DMS79 (cell line): ENCODE results near the gene GLB1L2.
"Not testable (repeated sequence)": the region's sequence is repeated elsewhere in the genome, so short reads cannot be mapped to it uniquely, and the experiment has no call there.

Experiments
- DNase-seq: peaks from one replicate; lab custom pipeline; 2025; lab: John Stamatoyannopoulos, UW

GLB1L2 gene, protein sequence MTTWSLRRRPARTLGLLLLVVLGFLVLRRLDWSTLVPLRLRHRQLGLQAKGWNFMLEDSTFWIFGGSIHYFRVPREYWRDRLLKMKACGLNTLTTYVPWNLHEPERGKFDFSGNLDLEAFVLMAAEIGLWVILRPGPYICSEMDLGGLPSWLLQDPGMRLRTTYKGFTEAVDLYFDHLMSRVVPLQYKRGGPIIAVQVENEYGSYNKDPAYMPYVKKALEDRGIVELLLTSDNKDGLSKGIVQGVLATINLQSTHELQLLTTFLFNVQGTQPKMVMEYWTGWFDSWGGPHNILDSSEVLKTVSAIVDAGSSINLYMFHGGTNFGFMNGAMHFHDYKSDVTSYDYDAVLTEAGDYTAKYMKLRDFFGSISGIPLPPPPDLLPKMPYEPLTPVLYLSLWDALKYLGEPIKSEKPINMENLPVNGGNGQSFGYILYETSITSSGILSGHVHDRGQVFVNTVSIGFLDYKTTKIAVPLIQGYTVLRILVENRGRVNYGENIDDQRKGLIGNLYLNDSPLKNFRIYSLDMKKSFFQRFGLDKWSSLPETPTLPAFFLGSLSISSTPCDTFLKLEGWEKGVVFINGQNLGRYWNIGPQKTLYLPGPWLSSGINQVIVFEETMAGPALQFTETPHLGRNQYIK

GRCh38 chr11:134331354-134332188 is at the start of gene GLB1L2:
TSS of gene GLB1L2 (plus strand) at chr11:134331988. CDS start at chr11:134332062, 74 bp downstream.
- DNase-seq: peak; percentile 40

- DNase-seq: no peak
Observed at GRCh38 chr11:134282121-134283045, 49.4 kb upstream of the GLB1L2 start.

GRCh38 chr11:134283461-134284230 is 48.1 kb upstream of the GLB1L2 start:
- DNase-seq: no peak

- DNase-seq: not testable (repeated sequence)
Observed at GRCh38 chr11:134284349-134284748, 47.4 kb upstream of the GLB1L2 start.

- DNase-seq: no peak
Observed at GRCh38 chr11:134287561-134287960, 44.2 kb upstream of the GLB1L2 start.

- no peak for DNase-seq
Observed at GRCh38 chr11:134288486-134288885, 43.3 kb upstream of the GLB1L2 start.

DNA sequence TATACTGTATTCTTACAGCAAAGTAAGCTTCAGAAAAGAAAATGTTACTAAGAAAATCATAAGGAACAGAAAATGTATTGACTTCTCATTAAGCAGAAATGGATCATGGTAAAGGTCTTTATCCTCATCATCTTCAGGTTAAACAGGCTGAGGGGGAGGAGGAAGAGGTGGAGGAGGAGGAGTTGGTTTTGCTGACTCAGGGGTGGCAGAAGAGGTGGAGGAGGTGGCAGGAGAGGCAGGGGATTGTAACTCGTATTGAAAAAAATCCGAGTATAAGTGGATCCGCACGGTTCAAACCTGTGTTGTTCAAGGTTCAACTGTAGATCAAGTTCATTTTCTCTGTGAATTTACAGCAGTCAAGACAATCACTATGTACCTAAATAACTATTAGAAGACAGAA is 42.6 kb upstream of the GLB1L2 start:
- no peak for DNase-seq

GRCh38 chr11:134289789-134290188 is 42.0 kb upstream of the GLB1L2 start:
- DNase-seq: no peak

- no peak for DNase-seq
Observed at GRCh38 chr11:134290646-134291045, 41.1 kb upstream of the GLB1L2 start.

DNA sequence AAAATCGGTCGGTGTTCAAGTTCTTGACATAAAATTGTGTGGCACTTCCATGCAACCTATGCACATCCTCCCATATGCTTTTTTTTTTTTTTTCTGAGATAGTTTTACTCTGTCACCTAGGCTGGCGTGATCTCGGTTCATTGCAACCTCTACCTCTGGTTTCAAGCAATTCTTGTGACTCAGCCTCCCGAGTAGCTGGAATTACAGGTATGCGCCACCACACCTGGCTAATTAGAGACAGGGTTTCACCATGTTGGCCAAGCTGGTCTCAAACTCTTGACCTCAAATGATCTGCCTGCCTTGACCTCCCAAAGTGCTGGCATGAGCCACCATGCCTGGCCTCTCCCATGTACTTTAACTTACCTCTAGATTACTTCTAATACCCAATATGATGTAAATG is 40.6 kb upstream of the GLB1L2 start:
- no peak for DNase-seq

- DNase-seq: no peak
Observed at GRCh38 chr11:134292661-134293060, 39.1 kb upstream of the GLB1L2 start.

GRCh38 chr11:134293119-134294113 is 38.4 kb upstream of the GLB1L2 start:
- no peak for DNase-seq

DNA sequence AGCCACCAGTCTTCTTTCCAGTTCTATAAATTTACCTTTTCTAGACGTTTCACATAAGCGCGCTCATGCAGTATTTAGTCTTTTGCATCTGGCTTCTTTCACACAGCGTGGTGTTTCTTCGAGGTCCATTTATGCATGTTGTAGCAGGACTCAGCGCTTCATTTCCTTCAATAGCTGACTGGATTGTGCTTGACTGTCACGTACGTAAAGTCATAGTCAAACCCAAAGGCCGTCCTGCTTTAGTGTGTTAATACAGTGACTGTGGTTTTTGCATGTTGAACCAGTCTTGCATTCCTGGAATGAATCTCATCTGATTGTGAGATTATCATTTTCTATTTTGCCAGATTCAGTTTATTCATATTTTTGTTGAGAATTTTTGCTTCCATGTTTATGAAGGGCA is 37.1 kb upstream of the GLB1L2 start:
- no peak for DNase-seq

DNA sequence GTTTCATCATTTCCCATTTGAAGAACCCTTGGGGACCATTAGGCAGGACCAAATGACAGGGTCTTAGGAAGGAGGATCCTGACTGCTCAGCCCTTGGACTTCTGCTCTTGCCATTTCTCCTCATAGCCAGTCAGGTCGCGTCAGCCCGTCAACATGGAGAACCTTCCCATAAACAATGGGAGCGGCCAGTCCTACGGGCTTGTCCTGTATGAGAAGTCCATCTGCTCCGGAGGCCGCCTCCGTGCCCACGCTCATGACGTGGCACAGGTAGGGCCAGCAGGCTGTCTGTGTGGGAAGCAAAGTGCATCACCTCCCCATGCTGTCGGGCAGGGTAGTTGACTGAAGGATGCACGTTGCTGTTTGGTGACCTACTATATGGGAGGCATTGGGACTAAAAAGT is 19.6 kb upstream of the GLB1L2 start:
- no peak for DNase-seq

GRCh38 chr11:134312807-134313206 is 19.0 kb upstream of the GLB1L2 start:
- no peak for DNase-seq

- no peak for DNase-seq
Observed at GRCh38 chr11:134313379-134313778, 18.4 kb upstream of the GLB1L2 start.

DNA sequence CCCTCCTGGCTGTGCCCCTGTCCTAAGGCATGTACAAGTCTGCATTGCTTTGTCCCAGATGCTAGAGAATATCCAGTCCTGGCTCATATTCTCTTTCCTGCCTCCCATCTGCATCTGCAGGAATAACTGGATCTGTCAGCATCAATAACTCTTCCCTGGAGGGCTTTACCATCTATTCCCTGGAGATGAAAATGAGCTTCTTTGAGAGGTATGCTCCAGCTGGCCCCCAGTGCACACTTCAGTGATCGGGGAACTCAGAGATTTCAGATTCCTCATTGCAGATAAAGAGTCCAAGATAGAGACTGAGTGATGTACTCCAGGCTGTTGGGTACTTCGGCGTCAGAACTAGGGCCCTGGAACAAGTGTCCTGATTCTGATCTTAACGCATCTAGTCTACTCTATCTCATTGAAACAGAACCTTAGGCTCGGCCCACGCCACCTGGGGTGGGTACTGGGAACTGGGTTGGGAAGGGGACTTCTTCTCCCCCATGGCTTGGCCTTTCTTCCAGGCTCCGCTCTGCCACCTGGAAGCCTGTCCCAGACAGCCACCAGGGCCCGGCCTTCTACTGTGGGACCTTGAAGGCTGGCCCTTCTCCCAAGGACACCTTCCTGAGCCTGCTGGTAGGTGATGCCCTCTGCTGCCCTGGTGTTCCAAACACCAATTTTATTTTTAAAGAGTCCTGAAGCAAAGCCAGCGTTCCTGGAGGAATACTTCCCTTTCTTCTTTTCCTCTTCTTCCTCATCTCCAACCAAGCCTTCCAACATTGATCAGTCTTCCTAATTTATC is 17.8 kb upstream of the GLB1L2 start:
- DNase-seq: no peak

DNA sequence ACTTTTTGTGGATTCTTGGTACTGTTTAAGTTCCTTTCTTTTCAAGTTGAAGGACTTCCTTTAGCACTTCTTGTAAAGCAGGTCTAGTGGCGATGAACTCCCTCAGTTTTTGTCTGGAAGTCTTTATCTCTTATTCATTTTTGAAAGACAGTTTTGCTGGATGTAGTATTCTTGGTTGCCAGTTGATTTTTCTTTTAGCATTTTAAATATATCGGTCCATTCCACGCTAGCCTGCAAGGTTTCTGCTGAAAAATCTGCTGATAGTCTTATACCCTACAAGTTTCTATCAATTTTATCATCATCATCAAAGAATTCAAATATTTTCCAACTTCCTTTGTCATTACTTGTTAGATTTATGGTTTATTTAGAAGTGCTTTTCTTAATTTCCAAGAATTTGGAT is 14.7 kb upstream of the GLB1L2 start:
- no peak for DNase-seq

- DNase-seq: not testable (repeated sequence)
Observed at GRCh38 chr11:134321373-134321772, 10.4 kb upstream of the GLB1L2 start.
